IMR-90 (cell line): ENCODE results near the gene KCNS1. TPM values are rescaled to one million over a fixed set of nuclear protein-coding genes. Genes with fewer than 3 reads are reported as not detected.

Experiments used
- ATAC-seq: fragments of 200-7000 bp; cut with Tn5 transposase; 2 replicates; pipeline ENCODE4 v1.9.1; 2020; ENCODE audit warnings: low read depth, mild to moderate bottlenecking, moderate library complexity
- BruUV-seq: library from RNA; stranded (reverse); fragments of 400-500 nt; replicated peaks from 2 replicates; lab custom pipeline; 2021; lab: Mats Ljungman, UMichigan
- CTCF ChIA-PET: fragments of 300-600 bp; formaldehyde crosslinking; extraction: SDS; loops from one replicate; lab custom pipeline; 2021; ENCODE audit warnings: antibody characterized with exemption; lab: Yijun Ruan, JAX
- POLR2A ChIA-PET: fragments of 300-600 bp; sonication (Branson Sonifier 250); formaldehyde crosslinking; loops from one replicate; lab custom pipeline; 2022; ENCODE audit warnings: antibody characterized with exemption; ENCODE audit not compliant: unreplicated experiment; lab: Charles Lee
- DNase-seq: peaks from one replicate; pipeline ENCODE4 v3.0.0; 2013
- H2AFZ ChIP-seq: replicated peaks from 2 replicates; pipeline ENCODE3; 2013; ENCODE audit warnings: low read length, mild to moderate bottlenecking; ENCODE audit not compliant: poor library complexity
- H2AK5ac ChIP-seq: 2 replicates; pipeline ENCODE4 v1.6.1; 2013; ENCODE audit warnings: low read depth, low read length, inconsistent platforms
- H2AK9ac ChIP-seq: replicated peaks from 2 replicates; pipeline ENCODE3; 2013; ENCODE audit warnings: mild to moderate bottlenecking, low read depth, low read length, moderate library complexity; ENCODE audit not compliant: poor library complexity
- H2BK120ac ChIP-seq: 2 replicates; pipeline ENCODE4 v1.6.1; 2013; ENCODE audit warnings: low read depth, low read length, inconsistent platforms
- H2BK15ac ChIP-seq: 3 replicates; pipeline ENCODE4 v1.6.1; 2013; ENCODE audit warnings: low read depth, low read length, inconsistent platforms
- H2BK20ac ChIP-seq: 2 replicates; pipeline ENCODE4 v1.6.1; 2013; ENCODE audit warnings: low read depth, mild to moderate bottlenecking, inconsistent platforms, low read length, moderate library complexity
- H2BK5ac ChIP-seq: 2 replicates; pipeline ENCODE4 v1.6.1; 2013; ENCODE audit warnings: mild to moderate bottlenecking, low read depth, low read length, inconsistent platforms; ENCODE audit not compliant: poor library complexity, severe bottlenecking
- H3K14ac ChIP-seq: replicated peaks from 2 replicates; pipeline ENCODE4 v1.6.1; 2013; ENCODE audit warnings: low read depth, low read length, inconsistent platforms
- H3K18ac ChIP-seq: 2 replicates; pipeline ENCODE4 v1.6.1; 2013; ENCODE audit warnings: low read depth, low read length, control low read depth
- H3K23ac ChIP-seq: 2 replicates; pipeline ENCODE4 v1.6.1; 2013; ENCODE audit warnings: low read depth, low read length, inconsistent platforms
- H3K27ac ChIP-seq: 2 replicates; pipeline ENCODE4 v1.5.1; 2013; ENCODE audit warnings: mild to moderate bottlenecking, control low read depth, low read length; ENCODE audit not compliant: insufficient read depth
- H3K27me3 ChIP-seq: 2 replicates; pipeline ENCODE4 v1.6.1; 2013; ENCODE audit warnings: low read length; ENCODE audit not compliant: control insufficient read depth, insufficient read depth
- H3K36me3 ChIP-seq: 2 replicates; pipeline ENCODE4 v1.6.1; 2013; ENCODE audit warnings: low read length, mixed read lengths; ENCODE audit not compliant: control insufficient read depth, insufficient read depth
- H3K4ac ChIP-seq: 2 replicates; pipeline ENCODE4 v1.6.1; 2013; ENCODE audit warnings: low read depth, low read length, inconsistent platforms
- H3K4me1 ChIP-seq: 2 replicates; pipeline ENCODE4 v1.6.1; 2013; ENCODE audit warnings: low read length, mixed read lengths; ENCODE audit not compliant: control insufficient read depth, insufficient read depth
- H3K4me2 ChIP-seq: 2 replicates; pipeline ENCODE4 v1.6.1; 2013; ENCODE audit warnings: low read depth, mild to moderate bottlenecking, control low read depth, low read length, moderate library complexity
- H3K4me3 ChIP-seq: 2 replicates; pipeline ENCODE4 v1.5.1; 2013; ENCODE audit warnings: low read depth, mild to moderate bottlenecking, control low read depth, low read length, moderate library complexity; ENCODE audit not compliant: insufficient read depth
- H3K56ac ChIP-seq: 2 replicates; pipeline ENCODE4 v1.6.1; 2013; ENCODE audit warnings: low read length, inconsistent platforms; ENCODE audit not compliant: insufficient read depth; ENCODE audit errors: extremely low read depth
- H3K79me1 ChIP-seq, 2 experiments: 2 replicates each; pipeline ENCODE4 v1.6.1; 2013; ENCODE audit warnings: low read length in 2 of 2, inconsistent platforms in 1 of 2, low read depth in 1 of 2
- H3K9ac ChIP-seq: 2 replicates; pipeline ENCODE4 v1.6.1; 2013; ENCODE audit warnings: low read depth, low read length, control low read depth
- H3K9me1 ChIP-seq: 2 replicates; pipeline ENCODE4 v1.6.1; 2013; ENCODE audit warnings: low read length, inconsistent platforms; ENCODE audit not compliant: insufficient read depth
- H3K9me3 ChIP-seq: 2 replicates; pipeline ENCODE4 v1.6.1; 2013; ENCODE audit warnings: low read length; ENCODE audit not compliant: control insufficient read depth, insufficient read depth
- H4K20me1 ChIP-seq: 2 replicates; pipeline ENCODE4 v1.6.1; 2013; ENCODE audit warnings: low read length, inconsistent platforms; ENCODE audit not compliant: insufficient read depth
- H4K5ac ChIP-seq: 2 replicates; pipeline ENCODE4 v1.6.1; 2013; ENCODE audit warnings: mild to moderate bottlenecking, low read depth, low read length, control low read depth
- H4K8ac ChIP-seq, 2 experiments: 2 replicates each; pipeline ENCODE4 v1.6.1; 2013; ENCODE audit warnings: low read depth in 2 of 2, low read length in 2 of 2, control low read depth in 1 of 2, inconsistent platforms in 1 of 2
- H4K91ac ChIP-seq: 2 replicates; pipeline ENCODE4 v1.6.1; 2013; ENCODE audit warnings: low read depth, low read length, inconsistent platforms; ENCODE audit not compliant: insufficient read depth
- BHLHE40 ChIP-seq: fragments of 150-350 bp; IDR thresholded peaks from 2 replicates; pipeline ENCODE4 v1.6.1; 2016; ENCODE audit warnings: mild to moderate bottlenecking, low read depth, low read length
- CEBPB ChIP-seq: IDR thresholded peaks from 2 replicates; pipeline ENCODE4 v1.6.1; 2012; ENCODE audit warnings: low read depth, low read length, improper control_type of control experiment
- MAZ ChIP-seq: IDR thresholded peaks from 2 replicates; pipeline ENCODE4 v1.6.1; 2012; ENCODE audit warnings: low read depth, mild to moderate bottlenecking, low read length, improper control_type of control experiment, moderate library complexity, borderline replicate concordance
- MXI1 ChIP-seq: IDR thresholded peaks from 2 replicates; pipeline ENCODE4 v1.6.1; 2012; ENCODE audit warnings: low read depth, mild to moderate bottlenecking, low read length, moderate library complexity, borderline replicate concordance
- NFE2L2 ChIP-seq: fragments of 150-350 bp; IDR thresholded peaks from 2 replicates; pipeline ENCODE4 v1.6.1; 2016; ENCODE audit warnings: low read depth, mild to moderate bottlenecking, low read length
- RFX5 ChIP-seq: IDR thresholded peaks from 2 replicates; pipeline ENCODE4 v1.8.0; 2012; ENCODE audit warnings: low read depth, mild to moderate bottlenecking, low read length, moderate library complexity
- SMC3 ChIP-seq: fragments of 150-350 bp; IDR thresholded peaks from 2 replicates; pipeline ENCODE4 v1.6.1; 2016; ENCODE audit warnings: low read depth, mild to moderate bottlenecking, antibody characterized with exemption, low read length, moderate library complexity
- WGBS, 2 experiments: methylation state at CpG; one replicate each; pipeline versions ENCODE4 v1.1.5 to v1.1.7; 2013; ENCODE audit warnings: missing lambda C conversion rate in 2 of 2; ENCODE audit not compliant: insufficient read length in 1 of 2; ENCODE audit errors: extremely low coverage in 2 of 2; 5-methylcytosine and 5-hydroxymethylcytosine counted together
- dilution Hi-C: fragments of 300-500 bp; cut with HindIII; formaldehyde crosslinking; loops from one replicate; pipeline ENCODE4 v1.14.3; 2018; ENCODE audit warnings: low sequenced_read_pairs; ENCODE audit not compliant: unreplicated experiment
- in situ Hi-C: fragments of 300-500 bp; cut with MboI; formaldehyde crosslinking; loops from 3 replicates; pipeline ENCODE4 v1.14.3; 2019; ENCODE audit warnings: low sequenced_read_pairs, inconsistent platforms, mixed read lengths
- intact Hi-C: fragments of 100-400 bp; cut with micrococcal nuclease; formaldehyde crosslinking; loops from 2 replicates; pipeline ENCODE4 v1.10.0; 2022
- polyA plus RNA-seq, 3 experiments: library from polyadenylated mRNA; depleted of rRNA; stranded (reverse); fragments of >200 nt; gene quantifications; 2 replicates each; pipeline ENCODE4 v1.2.3, GENCODE V29; 2012; ENCODE audit warnings: low replicate concordance in 1 of 3
- total RNA-seq: library from RNA; depleted of rRNA; stranded (reverse); fragments of >200 nt; gene quantifications from 2 replicates; pipeline ENCODE4 v1.2.3, GENCODE V29; 2012
- TF ChIP-seq, protein P1 (sequence below): conservative IDR thresholded peaks from 2 replicates; pipeline ENCODE4 v1.5.1; 2012; ENCODE audit warnings: mild to moderate bottlenecking, low read depth, low read length, improper control_type of control experiment
- TF ChIP-seq, protein P2 (sequence below): fragments of 150-350 bp; IDR thresholded peaks from 2 replicates; pipeline ENCODE4 v1.6.1; 2016; ENCODE audit warnings: low read depth, mild to moderate bottlenecking, low read length, moderate library complexity, borderline replicate concordance

Gene KCNS1
- total and polyA plus RNA-seq, 2 of the 4 experiments (the other 2 are of a cell fraction), result 0.54 to 0.62 TPM

DNA sequence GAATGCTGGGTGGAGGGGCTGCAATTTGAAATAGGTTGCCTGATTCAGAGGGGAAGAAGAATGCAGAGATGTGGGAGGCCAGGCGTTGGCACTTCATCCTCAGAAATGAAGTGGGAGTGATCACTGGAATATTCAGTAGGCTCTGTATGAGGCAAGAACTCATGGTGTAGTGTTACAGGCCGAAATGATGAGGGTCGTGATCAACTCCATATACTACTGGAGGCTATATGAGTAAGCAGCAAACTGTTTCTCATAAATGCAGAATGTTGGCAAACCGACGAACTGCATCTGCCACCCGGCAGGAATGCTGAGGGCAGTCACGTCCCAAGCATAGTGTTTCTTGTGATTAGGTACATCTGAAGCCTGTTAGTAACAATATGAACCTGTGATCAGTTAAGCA lies 12.7 kb downstream of the KCNS1 start (continued):
- peak; percentile 57; the same call in 1 of the 2 replicates for TF ChIP-seq BHLHE40

DNA sequence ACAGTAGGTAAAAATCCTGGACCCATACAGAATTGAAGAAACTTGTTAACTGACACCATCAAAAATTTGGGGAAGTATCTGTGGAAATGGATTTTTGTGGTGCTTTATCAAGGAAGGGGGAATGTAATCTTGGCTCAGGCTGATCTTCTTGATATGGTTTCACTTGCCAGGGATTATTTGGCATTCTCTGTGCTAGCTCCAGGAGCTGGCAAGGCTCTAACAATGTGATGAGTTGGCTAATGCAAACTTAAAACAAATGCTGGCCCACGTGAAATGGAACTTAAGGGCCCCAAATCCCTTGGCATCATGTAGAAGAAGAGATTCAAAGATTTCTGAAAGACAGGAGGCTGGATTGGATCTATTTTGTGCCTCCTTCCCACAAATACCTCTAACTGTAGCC lies 13.1 kb downstream of the KCNS1 start:
- no peaks in the 10 kb centered on the region for H3K27me3 ChIP-seq
- no peak overlapping the region for H3K4me3 ChIP-seq
- POLR2A ChIA-PET, result interaction anchor here (0.6 kb wide), 1 partner anchor 1631 kb away, joined by 3 read pairs; no protein-coding TSS in a partner anchor
- H3K27ac ChIP-seq, result peak overlapping the region; percentile 83
- dilution Hi-C loops (no loop called here), intact Hi-C loops (loop anchor here (5.0 kb wide), 1 partner anchor 36 kb away; no protein-coding TSS in a partner anchor), in situ Hi-C loops (loop anchor here (5.0 kb wide), 1 partner anchor 41 kb away; no protein-coding TSS in a partner anchor)
- H2AK9ac ChIP-seq, result peak overlapping the region; percentile 68
- peak overlapping the region; percentile 5; the same call in 1 of the 2 replicates for H3K14ac ChIP-seq
- H2BK5ac ChIP-seq, result peak overlapping the region; percentile 98
- no peaks in the 10 kb centered on the region for H3K79me1 ChIP-seq
- peak overlapping the region; percentile 42; the same call in 1 of the 2 replicates for H3K23ac ChIP-seq
- H3K9ac ChIP-seq, result peak overlapping the region; percentile 37
- peak overlapping the region; percentile 62 for H2AK5ac ChIP-seq
- H3K4me2 ChIP-seq, result peak overlapping the region; percentile 50
- ATAC-seq, result peak; percentile 42
- peaks cover 11% of the 10 kb centered on the region for H3K4me1 ChIP-seq
- CTCF ChIA-PET, result interaction anchor here (0.6 to 1.3 kb wide), 3 partner anchors 12 to 24 kb away, joined by 3 read pairs; no protein-coding TSS in a partner anchor
- no peaks in the 10 kb centered on the region for H3K36me3 ChIP-seq
- TF ChIP-seq, protein P1, sequence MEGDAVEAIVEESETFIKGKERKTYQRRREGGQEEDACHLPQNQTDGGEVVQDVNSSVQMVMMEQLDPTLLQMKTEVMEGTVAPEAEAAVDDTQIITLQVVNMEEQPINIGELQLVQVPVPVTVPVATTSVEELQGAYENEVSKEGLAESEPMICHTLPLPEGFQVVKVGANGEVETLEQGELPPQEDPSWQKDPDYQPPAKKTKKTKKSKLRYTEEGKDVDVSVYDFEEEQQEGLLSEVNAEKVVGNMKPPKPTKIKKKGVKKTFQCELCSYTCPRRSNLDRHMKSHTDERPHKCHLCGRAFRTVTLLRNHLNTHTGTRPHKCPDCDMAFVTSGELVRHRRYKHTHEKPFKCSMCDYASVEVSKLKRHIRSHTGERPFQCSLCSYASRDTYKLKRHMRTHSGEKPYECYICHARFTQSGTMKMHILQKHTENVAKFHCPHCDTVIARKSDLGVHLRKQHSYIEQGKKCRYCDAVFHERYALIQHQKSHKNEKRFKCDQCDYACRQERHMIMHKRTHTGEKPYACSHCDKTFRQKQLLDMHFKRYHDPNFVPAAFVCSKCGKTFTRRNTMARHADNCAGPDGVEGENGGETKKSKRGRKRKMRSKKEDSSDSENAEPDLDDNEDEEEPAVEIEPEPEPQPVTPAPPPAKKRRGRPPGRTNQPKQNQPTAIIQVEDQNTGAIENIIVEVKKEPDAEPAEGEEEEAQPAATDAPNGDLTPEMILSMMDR, result no peak
- TF ChIP-seq RFX5 (no peak), SMC3 (no peak), MXI1 (no peak), MAZ (no peak), CEBPB (no peak), NFE2L2 (no peak)
- TF ChIP-seq, protein P2, sequence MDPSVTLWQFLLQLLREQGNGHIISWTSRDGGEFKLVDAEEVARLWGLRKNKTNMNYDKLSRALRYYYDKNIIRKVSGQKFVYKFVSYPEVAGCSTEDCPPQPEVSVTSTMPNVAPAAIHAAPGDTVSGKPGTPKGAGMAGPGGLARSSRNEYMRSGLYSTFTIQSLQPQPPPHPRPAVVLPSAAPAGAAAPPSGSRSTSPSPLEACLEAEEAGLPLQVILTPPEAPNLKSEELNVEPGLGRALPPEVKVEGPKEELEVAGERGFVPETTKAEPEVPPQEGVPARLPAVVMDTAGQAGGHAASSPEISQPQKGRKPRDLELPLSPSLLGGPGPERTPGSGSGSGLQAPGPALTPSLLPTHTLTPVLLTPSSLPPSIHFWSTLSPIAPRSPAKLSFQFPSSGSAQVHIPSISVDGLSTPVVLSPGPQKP, result no peak
- H2BK20ac ChIP-seq, result peak overlapping the region; percentile 73
- peak overlapping the region; percentile 71 for H3K4ac ChIP-seq
- BruUV-seq, result no TSS peak
- peak overlapping the region; percentile 60 for H2BK15ac ChIP-seq
- peak overlapping the region; percentile 40 for H3K56ac ChIP-seq
- WGBS, 2 experiments, result no CpG with 5 or more reads among the region's 1 CpG
- peak overlapping the region; percentile 77 for H4K5ac ChIP-seq
- peak; percentile 52 for DNase-seq
- peak overlapping the region; percentile 78 for H2AFZ ChIP-seq
- H2BK120ac ChIP-seq, result peak overlapping the region; percentile 83
- peak overlapping the region; percentile 75 for H4K91ac ChIP-seq
- H3K9me1 ChIP-seq, result no peaks in the 10 kb centered on the region
- H3K18ac ChIP-seq, result peak overlapping the region; percentile 87
- H3K9me3 ChIP-seq, result no peaks in the 10 kb centered on the region
- no peaks in the 10 kb centered on the region for H4K20me1 ChIP-seq
- peak overlapping the region; percentile 52 to 80 for H4K8ac ChIP-seq
